A673 (cell line): Measurements from ENCODE around the gene IPCEF1.

Experiments used
- CTCF ChIP-seq: fragments of 300-800, 200-600 bp; sonication (generic); conservative IDR thresholded peaks from 2 replicates; pipeline ENCODE4 v1.5.1; 2017; ENCODE audit warnings: low read depth, mild to moderate bottlenecking, antibody characterized with exemption, low read length, moderate library complexity, mixed read lengths
- EZH2 ChIP-seq: fragments of 200-600 bp; sonication (generic); IDR thresholded peaks from 2 replicates; pipeline ENCODE4 v1.6.1; 2017; ENCODE audit warnings: borderline replicate concordance, low read depth, mild to moderate bottlenecking, mixed read lengths, antibody characterized with exemption, low read length; ENCODE audit not compliant: poor library complexity, severe bottlenecking

GRCh38 chr6:154245506-154245905, 111.1 kb downstream of the IPCEF1 start:
- TF ChIP-seq CTCF: no peak
- TF ChIP-seq EZH2: no peak
